WTC11 (cell line): ENCODE measurements around the gene PTPRG. TPM values are rescaled to one million over a fixed set of nuclear protein-coding genes. Genes with fewer than 3 reads are reported as not detected.

Source experiments
- ATAC-seq: fragments of 200-7000 bp; cut with Tn5 transposase; 2 replicates; pipeline ENCODE4 v1.10.0; 2021; ENCODE audit warnings: mild to moderate bottlenecking, moderate library complexity
- CTCF ChIA-PET: fragments of 300-600 bp; sonication (Branson Sonifier 250); formaldehyde crosslinking; loops from one replicate; lab custom pipeline; 2021; ENCODE audit warnings: antibody characterized with exemption; lab: Charles Lee
- POLR2A ChIA-PET: fragments of 350-600 bp; sonication (Branson Sonifier 250); formaldehyde crosslinking; loops from one replicate; lab custom pipeline; 2021; ENCODE audit warnings: antibody characterized with exemption; lab: Charles Lee
- DNase-seq: peaks from one replicate; pipeline ENCODE4 v3.0.0; 2021; ENCODE audit warnings: low spot score
- H3K27ac Mint-ChIP-seq: 2 replicates; pipeline ENCODE4 v1.8.0; 2021; ENCODE audit warnings: mixed read lengths
- H3K27me3 Mint-ChIP-seq: 2 replicates; pipeline ENCODE4 v1.8.0; 2021; ENCODE audit warnings: low read depth, mild to moderate bottlenecking, moderate library complexity, mixed read lengths
- H3K36me3 Mint-ChIP-seq: 2 replicates; pipeline ENCODE4 v1.8.0; 2021; ENCODE audit warnings: mixed read lengths
- H3K4me1 Mint-ChIP-seq: 2 replicates; pipeline ENCODE4 v1.8.0; 2022; ENCODE audit warnings: mixed read lengths
- H3K4me3 Mint-ChIP-seq: 2 replicates; pipeline ENCODE4 v1.8.0; 2021; ENCODE audit warnings: mild to moderate bottlenecking, moderate library complexity, mixed read lengths
- H3K9me3 Mint-ChIP-seq: 2 replicates; pipeline ENCODE4 v1.8.0; 2021; ENCODE audit warnings: mixed read lengths
- E2F4 ChIP-seq: sonication (generic); formaldehyde crosslinking; IDR thresholded peaks from 2 replicates; pipeline ENCODE4 v1.8.1; 2022; ENCODE audit warnings: low read depth, mild to moderate bottlenecking, moderate library complexity, missing genetic modification reagents, borderline replicate concordance
- EMX1 ChIP-seq: fragments of 250-450 bp; sonication (Bioruptor Pico); IDR thresholded peaks from 2 replicates; pipeline ENCODE4 v1.8.0; 2021; ENCODE audit warnings: mild to moderate bottlenecking
- HMGXB4 ChIP-seq: sonication (generic); formaldehyde crosslinking; IDR thresholded peaks from 2 replicates; pipeline ENCODE4 v1.8.1; 2023; ENCODE audit warnings: mild to moderate bottlenecking, moderate library complexity, missing genetic modification reagents
- JAZF1 ChIP-seq: fragments of 250-450 bp; sonication (Bioruptor Pico); IDR thresholded peaks from 2 replicates; pipeline ENCODE4 v1.9.0; 2021; ENCODE audit warnings: moderate library complexity, mild to moderate bottlenecking, inconsistent platforms
- KAT7 ChIP-seq: sonication (generic); formaldehyde crosslinking; IDR thresholded peaks from 2 replicates; pipeline ENCODE4 v1.8.1; 2023; ENCODE audit warnings: missing genetic modification reagents, mild to moderate bottlenecking, borderline replicate concordance
- MLX ChIP-seq: sonication (generic); formaldehyde crosslinking; IDR thresholded peaks from 2 replicates; pipeline ENCODE4 v1.8.1; 2023; ENCODE audit warnings: mild to moderate bottlenecking, missing genetic modification reagents, moderate library complexity
- PRDM15 ChIP-seq: sonication (generic); formaldehyde crosslinking; IDR thresholded peaks from 2 replicates; pipeline ENCODE4 v1.8.0; 2022; ENCODE audit warnings: missing genetic modification reagents
- PREB ChIP-seq: sonication (generic); formaldehyde crosslinking; IDR thresholded peaks from 2 replicates; pipeline ENCODE4 v1.8.1; 2022; ENCODE audit warnings: mild to moderate bottlenecking, missing genetic modification reagents, moderate library complexity, borderline replicate concordance
- USF2 ChIP-seq: sonication (generic); formaldehyde crosslinking; IDR thresholded peaks from 2 replicates; pipeline ENCODE4 v1.8.1; 2023; ENCODE audit warnings: mild to moderate bottlenecking, missing genetic modification reagents, moderate library complexity
- ZNF317 ChIP-seq: sonication (generic); formaldehyde crosslinking; IDR thresholded peaks from 2 replicates; pipeline ENCODE4 v1.8.1; 2023; ENCODE audit warnings: low read depth, mild to moderate bottlenecking, moderate library complexity, missing genetic modification reagents, borderline replicate concordance
- ZNF423 ChIP-seq: fragments of 250-450 bp; sonication (Bioruptor Pico); IDR thresholded peaks from 2 replicates; pipeline ENCODE4 v2.1.2; 2022; ENCODE audit warnings: mild to moderate bottlenecking, moderate library complexity
- ZNF532 ChIP-seq: fragments of 250-450 bp; sonication (Bioruptor Pico); IDR thresholded peaks from 2 replicates; pipeline ENCODE4 v1.9.0; 2021; ENCODE audit warnings: mild to moderate bottlenecking, borderline replicate concordance
- total RNA-seq: library from RNA; stranded (reverse); gene quantifications from 3 replicates; pipeline ENCODE4 v1.2.3, GENCODE V29; 2021

PTPRG gene
- total RNA-seq, 1 experiment from 2014 or later, result 106 TPM

- TF ChIP-seq HMGXB4, result no peak
- no peak for TF ChIP-seq MLX
- no peak for TF ChIP-seq ZNF317 (CRISPR knock-in tag)
- TF ChIP-seq ZNF423 (CRISPR knock-in tag), result no peak
Measured at GRCh38 chr3:61616586-61616985, 55.2 kb downstream of the PTPRG start (continued).

- ATAC-seq (0 out of 2 replicates have a peak, but pooled peaks have one; percentile 17), DNase-seq (no peak)
- POLR2A ChIA-PET, result interaction anchor here (0.7 kb wide), 1 partner anchor 48 kb away, joined by 3 read pairs; no protein-coding TSS in a partner anchor
- peak overlapping the region; percentile 66 for H3K27ac Mint-ChIP-seq
- H3K4me3 Mint-ChIP-seq, result no peak overlapping the region
- H3K4me1 Mint-ChIP-seq, result peaks cover 63% of the 10 kb centered on the region
- CTCF ChIA-PET, result interaction anchor here (1.7 kb wide), 1 partner anchor 53 kb away, joined by 6 read pairs; no protein-coding TSS in a partner anchor
- peaks cover 5% of the 10 kb centered on the region for H3K36me3 Mint-ChIP-seq
- H3K27me3 Mint-ChIP-seq, result no peaks in the 10 kb centered on the region
- no peaks in the 10 kb centered on the region for H3K9me3 Mint-ChIP-seq
- TF ChIP-seq EMX1 (no peak), PREB (CRISPR knock-in tag) (no peak), E2F4 (CRISPR knock-in tag) (no peak), KAT7 (no peak), USF2 (no peak), JAZF1 (CRISPR knock-in tag) (no peak), PRDM15 (CRISPR knock-in tag) (no peak)
Measured at GRCh38 chr3:61617041-61617440, 55.7 kb downstream of the PTPRG start.

GRCh38 chr3:61617651-61618050 lies 56.3 kb downstream of the PTPRG start:
- Mint-ChIP-seq H3K36me3 (peaks cover 8% of the 10 kb centered on the region), H3K27me3 (no peaks in the 10 kb centered on the region), H3K27ac (peak overlapping the region; percentile 66), H3K4me3 (no peak overlapping the region)
- POLR2A ChIA-PET, result interaction anchor here (0.7 kb wide), 1 partner anchor 47 kb away, joined by 3 read pairs; no protein-coding TSS in a partner anchor
- no peak for DNase-seq
- TF ChIP-seq ZNF532 (CRISPR knock-in tag), result no peak
- TF ChIP-seq, all 79 proteins: peak for 0
- H3K4me1 Mint-ChIP-seq, result peaks cover 60% of the 10 kb centered on the region
- ATAC-seq, result no peak
- CTCF ChIA-PET, result interaction anchor here (1.7 kb wide), 1 partner anchor 54 kb away, joined by 6 read pairs; no protein-coding TSS in a partner anchor
- H3K9me3 Mint-ChIP-seq, result no peaks in the 10 kb centered on the region
